Activated naive CD4-positive, alpha-beta T cell (primary cell): ENCODE results near the gene PDK1.

Source experiments
- DNase-seq, 4 experiments: peaks; one replicate each; lab custom pipeline; 2025; lab: John Stamatoyannopoulos, UW

The PDK1 gene

DNA sequence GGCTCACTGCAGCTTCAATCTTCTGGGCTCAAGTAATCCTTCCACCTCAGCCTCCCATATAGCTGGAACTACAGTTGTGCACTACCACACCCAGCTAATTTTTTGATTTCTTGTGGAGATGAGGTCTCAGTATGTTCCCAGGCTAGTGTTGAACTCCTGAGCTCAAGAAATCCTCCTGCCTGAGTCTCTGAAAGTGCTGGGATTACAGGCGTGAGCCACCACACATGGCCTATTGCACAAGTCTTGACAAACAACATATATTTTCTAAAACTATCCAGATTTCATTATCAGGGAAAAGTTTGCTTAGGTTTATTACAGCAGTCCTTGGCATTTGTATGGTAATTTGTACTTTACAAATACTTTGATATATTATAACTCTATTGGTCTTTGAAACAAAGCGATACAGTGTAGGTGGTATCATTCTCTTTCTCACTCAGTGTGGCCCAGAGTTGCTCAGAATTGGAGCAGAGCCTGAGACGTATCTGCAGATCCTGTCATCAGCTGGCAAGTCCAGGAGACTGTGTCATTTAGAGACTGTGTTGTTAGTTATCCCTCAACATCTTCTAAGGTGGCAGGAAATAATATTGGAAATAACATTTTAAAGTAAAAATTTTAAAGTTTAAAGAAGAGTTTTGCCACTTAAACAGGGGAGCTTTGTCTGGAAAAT is 41.4 kb downstream of the PDK1 start:
- no peak for DNase-seq

GRCh38 chr2:172599947-172600346 is 44.1 kb downstream of the PDK1 start:
- DNase-seq, result no peak

DNA sequence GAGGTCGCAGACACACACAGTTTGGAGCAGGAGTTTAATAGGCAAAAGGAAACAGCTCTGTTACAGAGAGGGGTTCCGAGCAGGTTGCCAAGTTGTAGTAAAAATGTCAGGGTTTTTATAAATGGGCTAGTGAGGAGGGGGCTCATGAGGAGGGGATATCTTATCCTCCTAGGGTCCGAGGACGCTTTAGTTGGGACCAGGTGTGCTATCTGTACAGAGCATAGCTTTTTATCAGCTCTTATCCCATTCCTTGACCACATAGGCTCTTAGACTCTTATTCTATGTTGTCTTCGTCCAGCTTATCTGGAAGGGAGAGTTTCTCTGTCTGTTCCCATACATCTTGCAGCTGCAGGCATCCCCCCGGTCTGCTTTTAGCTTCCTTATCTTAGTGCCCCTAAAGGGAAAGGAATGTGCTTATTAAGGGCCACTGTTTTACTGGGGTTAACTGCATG is 44.7 kb downstream of the PDK1 start:
- DNase-seq, result no peak

- DNase-seq, result no peak
These were observed 50.4 kb downstream of the PDK1 start for GRCh38 chr2:172606285-172606684.

GRCh38 chr2:172607379-172607928 is 51.6 kb downstream of the PDK1 start:
- no peak for DNase-seq

- no peak for DNase-seq
These were observed 53.6 kb downstream of the PDK1 start for GRCh38 chr2:172609488-172609887.

DNA sequence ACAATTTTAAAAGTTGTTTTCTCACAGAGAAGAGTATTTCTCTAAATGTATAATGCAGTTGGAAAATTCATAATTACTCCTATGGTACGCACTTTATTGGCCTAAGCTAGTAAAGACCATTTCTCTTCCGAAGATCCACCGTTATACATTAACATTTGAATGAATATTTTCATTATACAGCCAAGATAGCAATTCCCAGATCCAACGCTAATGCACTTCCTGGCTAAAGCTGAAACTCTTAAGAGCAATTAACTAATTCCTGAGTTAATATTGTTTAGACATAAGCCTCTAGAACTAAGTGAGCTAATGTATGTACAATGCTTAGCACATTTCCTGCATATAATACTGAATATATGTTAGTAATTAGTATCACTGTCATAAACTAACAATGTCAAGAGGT is 56.2 kb downstream of the PDK1 start:
- DNase-seq, result no peak

DNA sequence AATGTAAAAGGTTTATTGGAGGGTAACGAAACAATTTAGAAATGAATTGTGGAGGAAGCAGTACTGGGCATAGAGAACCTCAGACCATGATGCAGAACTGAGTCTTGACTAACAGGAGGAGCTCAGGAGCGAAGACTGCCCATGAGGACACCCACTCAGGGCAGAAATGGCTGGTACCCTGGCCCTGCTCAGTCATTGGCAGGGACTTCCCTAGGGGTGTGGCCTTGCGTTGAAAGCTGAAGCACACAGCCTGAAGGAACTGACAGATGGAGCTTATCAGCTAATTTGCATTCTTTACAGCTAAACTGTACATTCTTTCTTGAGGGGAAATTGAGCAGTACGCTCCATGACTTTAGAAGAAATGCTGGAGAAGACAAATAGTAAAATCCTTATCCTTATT is 57.1 kb downstream of the PDK1 start:
- no peak for DNase-seq

DNA sequence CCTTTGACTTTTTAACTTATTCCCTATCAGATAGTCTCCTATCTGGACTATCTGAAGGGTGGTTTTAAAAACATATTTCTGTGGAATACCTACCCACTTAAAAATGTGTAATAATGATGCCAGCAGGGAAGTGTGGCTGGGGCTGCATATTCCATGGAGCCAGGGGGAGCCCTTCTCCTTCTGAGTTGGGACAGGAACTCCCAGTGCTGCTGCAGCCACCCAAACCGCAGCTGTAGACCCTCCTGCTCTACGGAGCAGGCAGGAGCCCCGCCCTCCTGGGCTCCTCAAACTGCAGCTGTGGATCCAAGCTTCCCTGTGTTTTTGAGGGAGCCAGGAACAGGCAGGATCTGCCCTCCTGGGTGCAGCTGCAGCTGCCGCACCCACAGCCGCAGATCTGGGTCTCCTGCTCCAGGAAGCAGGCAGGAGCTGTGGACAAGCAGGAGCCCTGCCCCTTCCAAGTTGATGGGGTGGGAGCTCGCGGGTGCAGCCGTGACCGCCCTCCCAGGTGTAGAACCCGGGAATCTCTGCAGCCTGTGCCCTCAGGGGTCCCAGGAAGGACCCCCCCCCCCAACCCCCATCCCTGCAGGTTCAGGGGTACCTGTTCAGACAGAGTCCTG is 57.8 kb downstream of the PDK1 start:
- no peak for DNase-seq

DNA sequence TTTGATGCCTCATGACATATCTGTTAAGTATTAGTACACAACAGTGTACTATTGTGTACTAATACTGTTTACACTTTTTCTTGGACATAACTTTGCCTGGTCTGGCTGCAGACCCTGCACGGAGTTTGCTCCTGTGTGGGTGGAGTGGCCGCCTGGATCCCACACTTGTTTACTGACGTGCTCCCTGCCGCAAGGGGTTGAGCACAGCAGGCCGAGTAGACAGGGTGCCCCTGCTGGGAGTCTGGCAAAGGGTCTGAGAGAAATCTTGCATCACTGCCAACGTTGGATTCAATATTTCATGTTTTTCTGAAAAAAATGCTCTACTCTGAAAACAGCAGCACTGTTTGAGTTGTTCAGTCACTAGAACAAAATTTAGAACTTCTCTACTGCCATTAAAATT is 59.0 kb downstream of the PDK1 start:
- no peak for DNase-seq

GRCh38 chr2:172615727-172616261 is 59.9 kb downstream of the PDK1 start:
- DNase-seq, result no peak

GRCh38 chr2:172617115-172617514 is 61.2 kb downstream of the PDK1 start:
- DNase-seq, result no peak

DNA sequence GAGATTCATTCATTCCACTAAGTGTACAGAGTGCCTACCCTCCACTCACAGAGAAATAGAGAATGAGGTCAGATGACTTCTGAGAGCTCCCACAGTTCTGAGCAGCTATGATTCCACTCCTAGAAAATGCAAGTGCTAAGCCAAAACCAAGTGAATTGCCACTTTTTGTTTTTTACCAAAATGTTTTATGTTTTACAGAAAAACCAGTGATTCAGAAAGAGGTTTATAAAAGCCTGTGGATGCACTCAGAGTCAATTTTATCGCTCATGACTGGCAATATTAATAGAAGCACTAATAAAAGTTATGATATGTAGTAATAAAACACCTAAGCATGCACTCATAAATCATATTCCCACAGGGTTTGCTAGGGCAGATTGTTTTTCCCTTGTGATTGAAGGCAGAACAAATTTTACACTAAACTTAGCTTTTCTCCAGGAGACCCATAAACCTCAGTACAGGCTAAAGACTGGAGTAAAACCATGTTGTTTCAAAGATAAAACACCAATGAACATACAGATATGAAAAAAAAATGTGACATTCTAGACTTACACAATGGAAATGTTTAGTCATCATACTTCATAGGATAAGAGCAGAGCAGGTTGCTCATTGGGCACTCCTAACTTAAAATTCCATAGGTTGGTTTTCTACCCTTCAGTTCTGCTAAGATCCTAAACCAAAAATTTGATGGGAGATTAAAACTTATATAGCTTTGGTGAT is 67.5 kb downstream of the PDK1 start:
- no peak for DNase-seq

GRCh38 chr2:172624996-172625395 is 69.1 kb downstream of the PDK1 start:
- DNase-seq, result no peak

- no peak for DNase-seq
These were observed 71.3 kb downstream of the PDK1 start for GRCh38 chr2:172627181-172627580.

DNA sequence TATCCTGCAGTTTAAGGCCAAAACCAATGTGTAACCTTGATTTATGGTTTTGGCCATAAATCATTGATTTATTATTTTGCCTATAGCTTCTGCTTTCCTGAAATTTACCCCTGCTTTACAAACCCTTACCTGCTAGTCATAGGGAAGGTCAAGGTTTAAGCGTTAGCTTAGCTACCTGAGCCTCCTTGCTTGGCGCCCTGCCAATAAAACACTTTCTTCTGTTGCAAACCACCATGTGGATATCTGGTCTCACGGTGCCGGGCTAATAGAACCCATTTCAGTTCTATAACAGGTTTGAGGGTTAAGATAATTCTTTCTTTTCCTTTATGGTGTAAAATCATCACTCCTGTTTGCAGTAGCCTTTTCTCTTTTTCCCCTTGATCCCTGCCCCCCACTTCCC is 72.2 kb downstream of the PDK1 start:
- no peak for DNase-seq

- DNase-seq, result no peak
These were observed 73.7 kb downstream of the PDK1 start for GRCh38 chr2:172629586-172629985.

DNA sequence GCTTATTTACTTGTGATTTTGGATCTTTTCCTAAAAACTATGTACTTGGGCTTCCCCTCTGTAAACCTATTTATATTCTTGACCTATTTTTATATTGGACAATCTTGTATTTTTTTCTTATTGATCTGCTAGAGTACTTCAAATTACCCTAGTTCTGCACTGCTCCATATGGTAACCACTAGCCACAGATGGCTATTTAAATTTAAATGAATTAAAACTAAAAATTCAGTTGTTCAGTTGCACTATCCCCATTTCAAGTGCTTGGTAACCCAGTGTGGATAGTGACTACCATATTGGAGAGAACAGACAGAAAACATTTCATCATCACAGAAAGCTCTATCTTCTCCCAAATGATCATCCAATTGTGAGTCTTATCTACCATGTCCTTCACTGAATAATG is 74.3 kb downstream of the PDK1 start:
- DNase-seq, result no peak

DNA sequence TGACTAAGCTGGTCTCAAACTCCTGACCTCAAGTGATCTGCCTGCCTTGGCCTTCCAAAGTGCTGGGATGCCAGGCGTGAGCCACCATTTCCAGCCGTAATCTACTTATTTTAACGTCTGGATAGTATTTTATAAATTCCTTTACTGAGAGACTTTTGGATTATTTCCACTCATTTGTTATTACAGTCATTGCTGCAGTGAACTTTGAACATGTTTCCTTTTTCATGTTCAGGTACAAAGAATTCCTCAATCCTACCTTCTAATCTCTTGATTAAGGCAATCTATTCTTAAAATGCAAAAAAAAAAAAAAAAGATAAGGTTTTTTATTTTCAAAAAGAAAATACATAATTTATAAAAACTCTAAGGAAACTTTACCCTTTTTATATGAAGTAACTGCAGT is 78.6 kb downstream of the PDK1 start:
- no peak for DNase-seq

- no peak for DNase-seq
These were observed 79.7 kb downstream of the PDK1 start for GRCh38 chr2:172635548-172635947.

DNA sequence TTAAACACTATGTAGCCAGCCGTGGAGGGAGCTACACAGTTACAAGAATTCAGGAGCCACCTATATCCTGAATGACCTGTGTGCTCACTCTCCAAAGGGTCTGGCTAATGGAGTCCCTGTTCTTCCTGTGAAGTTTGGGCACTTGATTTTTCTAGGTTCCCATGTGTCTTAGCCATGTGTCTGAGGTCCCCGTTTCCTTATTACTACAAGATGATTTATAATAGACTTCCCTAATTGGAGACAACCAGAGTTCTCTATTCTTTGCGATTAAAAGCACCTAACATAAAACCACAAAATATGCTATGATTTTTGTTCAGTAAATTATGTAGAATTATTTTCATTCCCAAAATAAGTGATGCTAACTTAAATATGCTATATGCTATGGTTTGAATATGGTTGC is 83.4 kb downstream of the PDK1 start:
- no peak for DNase-seq

- no peak for DNase-seq
These were observed 83.9 kb downstream of the PDK1 start for GRCh38 chr2:172639823-172640222.

DNA sequence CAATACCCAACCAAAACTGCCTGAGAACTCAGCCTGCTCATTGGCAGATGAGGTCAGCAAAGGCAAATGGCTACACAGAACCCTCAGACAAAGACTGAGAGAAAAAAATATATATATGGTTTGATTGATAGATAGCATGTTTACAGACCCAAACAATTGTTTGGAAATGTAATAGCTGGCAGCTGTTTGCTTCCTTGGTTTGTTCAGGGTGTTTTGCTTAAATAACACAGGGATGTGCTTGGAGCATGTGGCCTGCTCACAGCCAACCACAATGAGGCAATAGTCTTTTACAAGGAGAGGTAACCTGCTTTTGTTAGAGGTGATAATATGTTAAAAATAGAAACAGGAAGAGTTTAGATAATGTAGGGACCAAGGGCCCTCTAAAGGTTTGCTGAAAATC is 84.5 kb downstream of the PDK1 start:
- no peak for DNase-seq
